ENCODE data around the gene GAS7.

DNA sequence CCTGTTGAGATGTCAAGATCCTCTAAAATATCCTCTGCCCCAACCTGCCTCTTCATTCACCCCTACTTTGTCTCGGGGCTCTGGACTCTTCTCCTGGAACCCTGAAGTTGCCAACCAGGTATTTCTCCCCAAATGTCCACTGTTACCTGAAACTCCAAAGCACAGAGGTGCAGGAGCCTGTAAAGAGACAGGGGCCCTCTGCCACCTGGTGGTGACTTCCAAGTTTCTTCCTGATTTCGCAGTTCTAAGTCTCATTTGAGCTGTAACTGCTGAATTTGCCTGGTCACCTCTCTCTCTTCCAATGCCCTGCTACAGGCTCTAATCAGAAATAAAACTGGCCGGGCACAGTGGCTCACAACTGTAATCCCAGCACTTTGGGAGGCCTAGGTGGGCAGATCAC, 216.2 kb downstream of the GAS7 start:
- TF ChIP-seq, protein P1, sequence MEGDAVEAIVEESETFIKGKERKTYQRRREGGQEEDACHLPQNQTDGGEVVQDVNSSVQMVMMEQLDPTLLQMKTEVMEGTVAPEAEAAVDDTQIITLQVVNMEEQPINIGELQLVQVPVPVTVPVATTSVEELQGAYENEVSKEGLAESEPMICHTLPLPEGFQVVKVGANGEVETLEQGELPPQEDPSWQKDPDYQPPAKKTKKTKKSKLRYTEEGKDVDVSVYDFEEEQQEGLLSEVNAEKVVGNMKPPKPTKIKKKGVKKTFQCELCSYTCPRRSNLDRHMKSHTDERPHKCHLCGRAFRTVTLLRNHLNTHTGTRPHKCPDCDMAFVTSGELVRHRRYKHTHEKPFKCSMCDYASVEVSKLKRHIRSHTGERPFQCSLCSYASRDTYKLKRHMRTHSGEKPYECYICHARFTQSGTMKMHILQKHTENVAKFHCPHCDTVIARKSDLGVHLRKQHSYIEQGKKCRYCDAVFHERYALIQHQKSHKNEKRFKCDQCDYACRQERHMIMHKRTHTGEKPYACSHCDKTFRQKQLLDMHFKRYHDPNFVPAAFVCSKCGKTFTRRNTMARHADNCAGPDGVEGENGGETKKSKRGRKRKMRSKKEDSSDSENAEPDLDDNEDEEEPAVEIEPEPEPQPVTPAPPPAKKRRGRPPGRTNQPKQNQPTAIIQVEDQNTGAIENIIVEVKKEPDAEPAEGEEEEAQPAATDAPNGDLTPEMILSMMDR (IDR thresholded peaks at IDR 0.05) = peak in 2 of 4 experiments; percentile 33 to 40
- no peak for TF ChIP-seq POLR2AphosphoS5 (IDR thresholded peaks at IDR 0.05)
- no peak for TF ChIP-seq POLR2A (IDR thresholded peaks at IDR 0.05)

Measured in prostate gland (tissue), 2 donors.